Measurements from ENCODE around the gene RFX3. TPM values are rescaled to one million over a fixed set of nuclear protein-coding genes. Genes with fewer than 3 reads are reported as not detected.

RFX3 gene
- total RNA-seq, 6 experiments from 2014 or later = 2.8 to 4.2 (median 3.5) TPM

DNA sequence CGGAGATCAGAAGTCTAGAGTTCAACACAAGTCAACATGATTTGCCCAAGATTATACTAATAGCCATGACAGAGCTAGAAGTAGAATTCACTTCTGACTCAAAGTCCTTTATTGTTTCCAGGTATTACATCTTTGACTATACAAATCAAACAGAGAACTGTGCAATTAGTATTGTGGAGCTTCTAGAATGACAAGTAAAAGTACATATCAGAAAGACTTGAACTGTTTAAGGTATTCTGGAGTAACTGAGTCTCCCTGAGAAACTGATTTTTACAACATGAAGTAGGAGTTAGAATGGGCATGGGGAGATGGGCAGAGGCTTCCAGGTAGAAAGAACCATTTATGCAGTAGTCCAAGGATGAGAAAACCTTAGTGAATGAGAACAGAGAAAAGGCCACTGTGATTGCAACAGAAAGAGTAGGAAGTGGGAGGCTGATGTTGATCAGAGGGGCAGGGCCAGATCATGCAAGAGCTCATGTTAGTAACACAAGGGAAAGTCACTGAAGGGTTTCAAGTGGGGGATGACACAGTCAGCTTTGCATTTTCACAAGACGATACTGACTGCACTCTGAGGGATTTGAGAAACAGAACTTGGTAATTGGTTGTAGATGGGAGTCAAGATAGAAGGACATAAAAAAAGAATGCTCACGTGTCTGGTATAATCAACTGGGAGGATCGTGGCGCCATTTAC is 280.7 kb downstream of the RFX3 start:
- H3K4me3 Mint-ChIP-seq = no peak overlapping the region
- no peaks in the 10 kb centered on the region for H3K4me1 Mint-ChIP-seq (ENCODE audit: low read depth)
- TF ChIP-seq, protein P1, sequence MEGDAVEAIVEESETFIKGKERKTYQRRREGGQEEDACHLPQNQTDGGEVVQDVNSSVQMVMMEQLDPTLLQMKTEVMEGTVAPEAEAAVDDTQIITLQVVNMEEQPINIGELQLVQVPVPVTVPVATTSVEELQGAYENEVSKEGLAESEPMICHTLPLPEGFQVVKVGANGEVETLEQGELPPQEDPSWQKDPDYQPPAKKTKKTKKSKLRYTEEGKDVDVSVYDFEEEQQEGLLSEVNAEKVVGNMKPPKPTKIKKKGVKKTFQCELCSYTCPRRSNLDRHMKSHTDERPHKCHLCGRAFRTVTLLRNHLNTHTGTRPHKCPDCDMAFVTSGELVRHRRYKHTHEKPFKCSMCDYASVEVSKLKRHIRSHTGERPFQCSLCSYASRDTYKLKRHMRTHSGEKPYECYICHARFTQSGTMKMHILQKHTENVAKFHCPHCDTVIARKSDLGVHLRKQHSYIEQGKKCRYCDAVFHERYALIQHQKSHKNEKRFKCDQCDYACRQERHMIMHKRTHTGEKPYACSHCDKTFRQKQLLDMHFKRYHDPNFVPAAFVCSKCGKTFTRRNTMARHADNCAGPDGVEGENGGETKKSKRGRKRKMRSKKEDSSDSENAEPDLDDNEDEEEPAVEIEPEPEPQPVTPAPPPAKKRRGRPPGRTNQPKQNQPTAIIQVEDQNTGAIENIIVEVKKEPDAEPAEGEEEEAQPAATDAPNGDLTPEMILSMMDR (IDR thresholded peaks at IDR 0.05) = no peak
- no peaks in the 10 kb centered on the region for H3K9me3 Mint-ChIP-seq
- H3K27me3 Mint-ChIP-seq (ENCODE audit: insufficient read depth) = no peaks in the 10 kb centered on the region
- no peak overlapping the region for H3K27ac Mint-ChIP-seq
- H3K36me3 Mint-ChIP-seq (ENCODE audit: low read depth) = no peaks in the 10 kb centered on the region
- no peak for DNase-seq

DNA sequence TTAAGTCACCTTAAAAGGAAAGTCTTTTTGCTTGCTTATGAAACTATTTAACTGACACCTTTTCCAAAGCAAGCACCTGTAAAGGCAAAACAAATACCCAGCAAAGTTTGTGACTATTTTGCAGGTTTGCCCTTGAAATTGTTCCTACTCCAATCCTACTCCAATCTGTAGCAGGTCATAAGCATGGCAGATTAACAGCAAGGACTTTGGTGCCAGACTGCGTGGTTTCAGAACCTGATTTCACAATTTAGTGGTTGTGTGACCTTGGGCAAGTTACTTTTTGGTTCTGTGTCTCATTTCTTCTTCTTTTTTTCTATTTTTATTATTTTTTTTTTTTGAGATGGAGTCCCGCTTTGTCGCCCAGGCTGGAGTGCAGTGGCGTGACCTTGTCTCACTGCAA is 282.1 kb downstream of the RFX3 start:
- Mint-ChIP-seq H3K27me3 (ENCODE audit: insufficient read depth) (no peaks in the 10 kb centered on the region), H3K4me1 (ENCODE audit: low read depth) (no peaks in the 10 kb centered on the region), H3K9me3 (no peaks in the 10 kb centered on the region), H3K36me3 (ENCODE audit: low read depth) (no peaks in the 10 kb centered on the region), H3K4me3 (no peak overlapping the region), H3K27ac (no peak overlapping the region)
- TF ChIP-seq, protein P1 (IDR thresholded peaks at IDR 0.05) = no peak
- DNase-seq = no peak

DNA sequence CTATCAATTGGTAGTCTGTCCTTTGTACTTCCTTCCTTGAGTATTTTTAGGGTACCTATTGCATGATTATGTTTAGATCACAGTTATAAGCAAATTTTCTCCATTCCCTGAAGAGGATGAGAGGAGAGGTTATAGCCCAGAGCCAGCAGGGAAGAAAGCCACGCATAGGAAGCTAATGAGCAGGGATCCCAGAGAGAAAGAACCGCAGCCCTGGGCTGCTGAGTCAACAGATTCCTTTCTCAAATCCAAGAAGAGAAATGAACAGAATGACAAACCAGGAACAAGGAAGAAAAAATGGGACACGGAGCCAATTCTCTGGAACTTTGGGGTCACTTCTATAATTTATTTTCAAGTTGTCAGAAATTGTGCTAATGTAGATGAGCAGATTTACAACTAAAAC is 284.5 kb downstream of the RFX3 start:
- no peak for DNase-seq
- Mint-ChIP-seq H3K4me3 (no peak overlapping the region), H3K9me3 (no peaks in the 10 kb centered on the region), H3K36me3 (ENCODE audit: low read depth) (no peaks in the 10 kb centered on the region), H3K27ac (no peak overlapping the region), H3K27me3 (ENCODE audit: insufficient read depth) (no peaks in the 10 kb centered on the region), H3K4me1 (ENCODE audit: low read depth) (peaks cover 19% of the 10 kb centered on the region)
- TF ChIP-seq, protein P1 (IDR thresholded peaks at IDR 0.05) = no peak

DNA sequence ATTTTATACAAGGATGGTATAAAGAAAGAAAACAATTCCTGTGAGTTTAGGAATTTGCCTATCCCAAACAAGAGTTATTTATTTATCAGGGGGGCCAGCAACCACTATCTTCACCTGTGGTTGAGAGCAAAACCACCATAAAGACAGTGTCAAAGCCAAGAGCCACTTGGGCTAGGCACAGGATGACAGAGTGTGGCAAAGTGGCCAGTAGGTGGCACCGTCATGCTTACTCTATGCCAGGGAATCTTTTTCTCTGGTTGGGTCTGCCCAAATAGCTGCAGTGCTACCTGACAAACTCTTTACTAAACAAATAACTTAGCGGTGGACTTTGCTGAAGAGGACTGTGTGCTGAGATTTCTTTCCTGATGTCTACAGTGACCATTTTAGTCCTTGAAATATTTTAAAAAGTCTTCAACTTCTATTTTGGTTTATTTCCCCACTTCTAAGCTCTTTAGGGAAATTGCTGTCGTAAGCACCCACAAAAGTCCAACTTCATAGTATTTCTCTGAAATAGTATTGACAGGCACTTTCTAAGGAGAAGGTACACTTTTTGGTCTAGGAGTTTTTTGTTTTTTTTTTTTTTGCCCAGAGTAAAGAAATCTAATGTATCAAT is 285.0 kb downstream of the RFX3 start:
- no peaks in the 10 kb centered on the region for H3K9me3 Mint-ChIP-seq
- no peak overlapping the region for H3K27ac Mint-ChIP-seq
- TF ChIP-seq, protein P1 (IDR thresholded peaks at IDR 0.05) = peak; percentile 92
- H3K4me3 Mint-ChIP-seq = no peak overlapping the region
- H3K4me1 Mint-ChIP-seq (ENCODE audit: low read depth) = peaks cover 21% of the 10 kb centered on the region
- no peaks in the 10 kb centered on the region for H3K36me3 Mint-ChIP-seq (ENCODE audit: low read depth)
- DNase-seq = peak; percentile 58
- H3K27me3 Mint-ChIP-seq (ENCODE audit: insufficient read depth) = no peaks in the 10 kb centered on the region

DNA sequence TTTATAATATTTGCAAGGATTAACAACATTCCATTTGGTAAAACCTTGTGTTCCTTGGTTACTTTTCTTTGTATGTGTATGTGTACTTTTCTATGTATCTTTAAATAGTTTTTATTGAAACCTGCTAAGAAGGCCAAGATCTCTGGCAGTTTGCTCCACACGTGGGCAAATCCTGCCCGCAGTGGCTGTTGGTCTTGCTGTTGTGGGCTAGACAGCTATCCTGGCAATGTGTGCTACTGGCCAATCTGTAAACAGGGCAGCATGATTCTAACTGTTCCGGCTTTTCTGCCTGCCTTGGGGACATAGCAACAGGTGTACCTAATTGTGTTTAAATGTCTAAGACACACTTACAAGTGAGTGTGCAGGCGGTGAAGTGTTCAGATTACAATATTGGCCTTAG is 286.6 kb downstream of the RFX3 start:
- Mint-ChIP-seq H3K27me3 (ENCODE audit: insufficient read depth) (no peaks in the 10 kb centered on the region), H3K36me3 (ENCODE audit: low read depth) (no peaks in the 10 kb centered on the region), H3K9me3 (no peaks in the 10 kb centered on the region), H3K27ac (no peak overlapping the region), H3K4me1 (ENCODE audit: low read depth) (peaks cover 21% of the 10 kb centered on the region), H3K4me3 (no peak overlapping the region)
- TF ChIP-seq, protein P1 (IDR thresholded peaks at IDR 0.05) = no peak
- no peak for DNase-seq
